SHP77 treated with DMSO at 0.1 percent for 48 hours (cell line): Measurements from ENCODE around the gene B3GNT2.
"Not testable (repeated sequence)": the region's sequence is repeated elsewhere in the genome, so short reads cannot be mapped to it uniquely, and the experiment has no call there.

Experiments used
- DNase-seq: peaks from one replicate; lab custom pipeline; 2025; lab: John Stamatoyannopoulos, UW

Gene B3GNT2

GRCh38 chr2:62185475-62186155 is 10.3 kb upstream of the B3GNT2 start:
- no peak for DNase-seq

- DNase-seq = no peak
These were observed 9.6 kb upstream of the B3GNT2 start for GRCh38 chr2:62186156-62186905.

GRCh38 chr2:62187246-62187645 is 8.7 kb upstream of the B3GNT2 start:
- DNase-seq = no peak

GRCh38 chr2:62188416-62188815 is 7.5 kb upstream of the B3GNT2 start:
- DNase-seq = no peak

GRCh38 chr2:62189196-62189595 is 6.7 kb upstream of the B3GNT2 start:
- no peak for DNase-seq

GRCh38 chr2:62192811-62193210 is 3.1 kb upstream of the B3GNT2 start:
- DNase-seq = no peak

- no peak for DNase-seq
These were observed 1.1 kb upstream of the B3GNT2 start for GRCh38 chr2:62194558-62195420.

- no peak for DNase-seq
These were observed 475 bp downstream of the B3GNT2 start for GRCh38 chr2:62196278-62196901.

- DNase-seq = no peak
These were observed 1.4 kb downstream of the B3GNT2 start for GRCh38 chr2:62197011-62197924.

GRCh38 chr2:62197925-62198633 is 2.2 kb downstream of the B3GNT2 start:
- DNase-seq = no peak

- DNase-seq = not testable (repeated sequence)
These were observed 2.9 kb downstream of the B3GNT2 start for GRCh38 chr2:62198854-62199253.

- DNase-seq = no peak
These were observed 3.6 kb downstream of the B3GNT2 start for GRCh38 chr2:62199392-62200125.

GRCh38 chr2:62200291-62200841 is 4.5 kb downstream of the B3GNT2 start:
- DNase-seq = no peak

- no peak for DNase-seq
These were observed 5.0 kb downstream of the B3GNT2 start for GRCh38 chr2:62200868-62201267.

GRCh38 chr2:62201307-62201706 is 5.4 kb downstream of the B3GNT2 start:
- no peak for DNase-seq

GRCh38 chr2:62202019-62202722 is 6.3 kb downstream of the B3GNT2 start:
- no peak for DNase-seq

GRCh38 chr2:62202729-62203128 is 6.8 kb downstream of the B3GNT2 start:
- DNase-seq = no peak

- no peak for DNase-seq
These were observed 7.5 kb downstream of the B3GNT2 start for GRCh38 chr2:62203459-62203858.

- no peak for DNase-seq
These were observed 9.1 kb downstream of the B3GNT2 start for GRCh38 chr2:62204998-62205496.
